HG02759 (cell line): Measurements from ENCODE around the gene PREB.

Experiments
- ATAC-seq: cut with Tn5 transposase; IDR thresholded peaks from one replicate; pipeline ENCODE4 v1.9.1; 2021; ENCODE audit warnings: mild to moderate bottlenecking, moderate library complexity; ENCODE audit not compliant: unreplicated experiment

The PREB gene

DNA sequence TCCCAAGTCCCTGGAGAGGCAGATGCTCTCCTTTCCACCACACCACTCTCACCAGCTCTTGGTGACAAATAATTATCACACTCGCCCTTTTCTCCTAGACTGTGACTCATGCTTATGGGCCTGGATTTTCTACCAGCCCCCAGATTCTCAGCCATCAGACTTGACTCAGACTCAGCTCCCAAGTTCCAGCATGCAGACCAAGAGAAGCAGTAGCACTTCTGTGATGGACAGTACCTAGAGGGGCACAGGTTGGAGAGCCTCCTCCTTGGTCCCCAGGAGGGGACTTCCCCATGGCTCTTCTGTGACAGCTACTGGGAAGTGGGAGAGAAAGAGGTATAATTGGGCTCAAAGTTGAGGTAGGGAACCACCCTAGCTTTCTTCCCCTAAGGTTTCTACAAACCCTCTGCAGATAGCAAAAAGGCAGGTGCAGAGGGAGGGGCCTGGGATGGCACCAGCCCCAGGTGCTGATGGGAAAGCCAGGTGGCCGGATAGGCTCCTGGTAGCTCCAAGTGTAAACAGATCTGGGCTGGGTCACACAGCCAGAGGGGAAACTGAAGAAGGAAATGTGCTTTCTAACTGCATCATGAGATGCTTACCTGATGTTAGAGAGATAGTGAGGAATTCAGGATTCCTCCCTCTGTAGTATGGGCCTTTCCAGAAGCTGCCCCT is 18.5 kb upstream of the PREB start:
- no peak for ATAC-seq

DNA sequence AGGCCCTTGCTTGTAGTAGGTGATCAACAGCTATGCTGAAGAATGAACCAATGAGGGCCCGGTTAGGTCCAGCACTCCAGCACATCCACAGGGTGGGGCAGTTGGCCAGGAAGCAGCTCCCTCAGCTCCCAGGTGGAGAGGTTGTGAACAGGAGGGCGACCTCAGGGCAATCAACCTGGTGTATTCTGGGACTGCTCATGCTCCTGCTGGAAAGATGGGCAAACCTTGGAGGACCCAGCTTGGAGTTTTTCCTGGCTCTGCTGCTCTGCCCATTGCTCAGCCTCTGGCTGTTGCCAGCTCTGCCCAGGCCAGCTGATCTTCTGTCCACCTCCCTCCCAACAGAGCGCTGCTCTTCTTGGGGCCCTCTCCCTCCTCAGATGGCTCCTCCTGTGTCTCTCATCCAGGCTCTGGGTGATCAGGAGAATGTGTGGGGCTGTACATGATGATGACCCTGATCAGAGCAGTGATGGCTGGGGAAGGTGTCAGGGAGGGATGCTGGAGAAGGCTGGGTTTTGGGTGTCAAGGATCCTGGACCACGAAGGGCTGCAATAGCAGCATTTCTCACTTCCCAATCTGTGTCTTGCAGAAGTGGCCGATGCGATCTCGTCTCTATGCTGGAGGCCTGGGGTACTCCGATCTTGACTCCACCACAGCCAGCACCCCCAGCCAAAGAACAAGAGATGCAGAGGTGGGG is 17.8 kb upstream of the PREB start:
- ATAC-seq, result no peak

GRCh38 chr2:27150639-27151230 is 16.3 kb upstream of the PREB start:
- ATAC-seq, result no peak

- ATAC-seq, result no peak
Observed at GRCh38 chr2:27149570-27150405, 15.4 kb upstream of the PREB start.

GRCh38 chr2:27148801-27149439 is 14.5 kb upstream of the PREB start, which contains the start of gene TCF23:
TCF23 (plus strand) TSS chr2:27149004; CDS start chr2:27149134, 130 bp downstream.
- no peak for ATAC-seq

GRCh38 chr2:27147935-27148334 is 13.5 kb upstream of the PREB start:
- ATAC-seq, result no peak

- ATAC-seq, result no peak
Observed at GRCh38 chr2:27145682-27146081, 11.2 kb upstream of the PREB start.

DNA sequence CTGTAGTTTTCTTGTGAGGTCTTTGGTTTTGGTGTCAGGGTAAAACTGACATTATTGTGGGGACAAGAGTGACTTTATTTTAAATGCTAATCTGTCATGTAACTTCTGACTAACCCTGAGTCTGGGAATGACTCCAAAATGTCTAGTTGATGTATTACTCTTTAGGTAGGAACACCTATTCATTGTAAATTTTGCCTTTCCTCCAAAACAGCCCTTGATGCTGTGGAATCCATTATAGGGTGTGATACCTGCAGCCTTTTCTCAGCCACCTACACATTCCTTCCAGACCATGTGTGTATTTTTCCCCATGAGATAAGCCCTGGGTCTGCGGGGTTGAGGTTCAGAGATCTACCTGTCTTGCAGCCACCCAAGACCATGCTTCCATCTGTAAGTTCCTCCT is 8.8 kb upstream of the PREB start:
- ATAC-seq, result no peak

GRCh38 chr2:27139310-27139709 is 4.9 kb upstream of the PREB start, which contains the start of gene PRR30:
PRR30 (minus strand) TSS chr2:27139410; CDS start chr2:27138329, 1,081 bp downstream.
- ATAC-seq, result no peak

- ATAC-seq, result no peak
Observed at GRCh38 chr2:27138111-27138510, 3.7 kb upstream of the PREB start.

DNA sequence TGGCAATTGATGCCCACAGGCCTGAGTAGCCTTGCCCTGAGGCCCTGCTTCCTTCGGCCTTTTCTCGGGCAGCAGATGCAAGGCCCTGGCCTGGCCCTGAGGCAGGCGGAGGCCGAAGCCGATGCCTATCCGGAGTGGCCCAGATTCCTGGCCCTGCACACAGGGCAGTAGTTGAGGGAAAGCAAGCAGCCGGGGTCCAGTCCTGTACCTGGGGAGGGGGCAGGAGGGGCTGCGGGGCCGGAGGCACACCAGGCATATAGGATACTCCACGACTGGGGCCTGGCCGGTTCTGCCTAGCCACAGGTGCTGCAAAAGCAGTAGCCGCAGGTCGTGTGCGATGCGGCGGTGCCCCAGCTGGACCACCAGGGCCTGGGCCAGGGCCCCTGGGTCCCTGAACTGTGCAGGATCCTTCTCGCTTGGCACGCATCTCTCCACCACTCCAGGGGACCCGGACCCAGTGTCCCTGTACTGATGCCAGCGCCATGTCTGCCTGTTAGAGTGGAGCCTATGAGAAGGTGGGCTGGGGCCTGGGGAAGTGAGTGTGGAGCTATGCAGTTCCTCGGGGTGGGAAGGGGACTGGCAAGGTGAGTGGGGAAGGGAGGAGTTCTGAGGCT is 3.0 kb upstream of the PREB start:
- ATAC-seq, result no peak

DNA sequence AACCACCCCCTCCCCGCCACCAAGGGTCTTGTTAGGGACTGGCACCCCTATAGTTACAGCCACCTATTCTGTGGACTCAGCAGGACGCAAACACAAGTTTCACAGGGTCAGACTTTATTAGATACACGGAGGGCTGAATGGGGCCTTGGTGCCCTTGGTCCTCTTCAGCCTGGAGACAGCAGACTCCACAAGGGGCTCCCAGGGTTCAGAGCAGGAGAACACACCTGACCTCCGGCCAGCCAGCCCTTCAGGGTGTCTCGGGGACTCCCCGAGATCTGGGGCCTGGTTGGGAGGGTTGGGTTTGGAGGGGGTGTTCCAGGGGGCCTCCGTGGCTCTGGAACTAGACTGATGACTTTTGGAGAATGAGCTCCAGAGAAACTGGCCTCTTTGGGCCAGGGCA is 2.3 kb upstream of the PREB start:
- ATAC-seq, result no peak

DNA sequence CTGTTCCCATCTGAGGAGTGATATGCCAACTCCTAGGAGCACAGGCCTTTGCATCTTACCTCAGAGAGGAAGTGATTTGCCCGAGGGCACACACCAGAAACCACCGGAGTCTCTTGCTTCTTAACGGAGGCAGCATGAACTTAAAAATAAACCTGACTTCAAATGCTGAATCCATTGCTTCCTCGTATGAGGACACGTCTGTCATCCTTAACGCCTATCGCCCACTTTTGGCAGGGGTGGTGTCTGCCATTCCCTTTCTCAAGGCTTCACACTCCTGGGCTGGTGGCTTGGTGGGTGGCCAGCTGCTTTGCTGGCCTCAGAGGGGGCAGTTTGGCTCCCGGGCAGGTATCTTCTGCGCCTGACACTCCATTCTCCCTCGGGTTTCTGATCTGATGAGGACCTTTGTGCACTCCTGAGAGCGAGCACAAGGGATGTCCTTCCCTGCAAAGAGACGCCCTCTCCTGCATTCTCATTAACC is 1.1 kb upstream of the PREB start:
- no peak for ATAC-seq

DNA sequence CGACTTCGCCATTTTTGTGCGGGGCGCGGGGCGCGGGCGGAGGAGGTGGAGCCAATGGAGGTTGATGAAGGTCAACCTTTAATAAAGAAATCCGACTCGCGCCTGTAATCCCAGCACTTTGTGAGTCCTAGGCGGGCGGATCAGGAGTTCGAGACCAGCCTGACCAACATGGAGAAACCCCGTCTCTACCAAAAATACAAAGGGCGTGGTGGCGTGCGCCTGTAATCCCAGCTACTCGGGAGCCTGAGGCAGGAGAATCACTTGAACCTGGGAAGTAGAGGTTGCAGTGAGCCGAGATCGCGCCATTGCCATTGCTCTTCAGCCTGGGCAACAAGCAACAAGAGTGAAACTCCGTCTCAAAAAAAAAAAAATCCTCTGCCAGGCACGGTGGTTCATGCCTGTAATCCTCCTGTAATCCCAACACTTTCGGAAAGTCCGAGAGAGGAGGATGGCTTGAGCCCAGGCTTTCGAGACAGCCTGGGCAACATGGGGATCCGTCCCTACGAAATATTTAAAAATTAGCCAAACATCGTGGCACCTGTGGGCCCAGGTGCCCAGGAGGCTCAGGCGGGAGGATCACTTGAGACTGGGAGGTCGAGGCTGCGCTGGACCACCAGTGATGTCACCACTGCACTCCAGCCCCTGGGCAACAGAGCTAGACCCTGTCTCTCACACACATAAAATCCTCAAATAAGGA is 493 bp upstream of the PREB start:
- no peak for ATAC-seq

GRCh38 chr2:27133195-27133875 is 1.1 kb downstream of the PREB start:
- ATAC-seq, result no peak

GRCh38 chr2:27131429-27131828 is 3.0 kb downstream of the PREB start:
- no peak for ATAC-seq

- no peak for ATAC-seq
Observed at GRCh38 chr2:27130396-27130795, 4.0 kb downstream of the PREB start.

DNA sequence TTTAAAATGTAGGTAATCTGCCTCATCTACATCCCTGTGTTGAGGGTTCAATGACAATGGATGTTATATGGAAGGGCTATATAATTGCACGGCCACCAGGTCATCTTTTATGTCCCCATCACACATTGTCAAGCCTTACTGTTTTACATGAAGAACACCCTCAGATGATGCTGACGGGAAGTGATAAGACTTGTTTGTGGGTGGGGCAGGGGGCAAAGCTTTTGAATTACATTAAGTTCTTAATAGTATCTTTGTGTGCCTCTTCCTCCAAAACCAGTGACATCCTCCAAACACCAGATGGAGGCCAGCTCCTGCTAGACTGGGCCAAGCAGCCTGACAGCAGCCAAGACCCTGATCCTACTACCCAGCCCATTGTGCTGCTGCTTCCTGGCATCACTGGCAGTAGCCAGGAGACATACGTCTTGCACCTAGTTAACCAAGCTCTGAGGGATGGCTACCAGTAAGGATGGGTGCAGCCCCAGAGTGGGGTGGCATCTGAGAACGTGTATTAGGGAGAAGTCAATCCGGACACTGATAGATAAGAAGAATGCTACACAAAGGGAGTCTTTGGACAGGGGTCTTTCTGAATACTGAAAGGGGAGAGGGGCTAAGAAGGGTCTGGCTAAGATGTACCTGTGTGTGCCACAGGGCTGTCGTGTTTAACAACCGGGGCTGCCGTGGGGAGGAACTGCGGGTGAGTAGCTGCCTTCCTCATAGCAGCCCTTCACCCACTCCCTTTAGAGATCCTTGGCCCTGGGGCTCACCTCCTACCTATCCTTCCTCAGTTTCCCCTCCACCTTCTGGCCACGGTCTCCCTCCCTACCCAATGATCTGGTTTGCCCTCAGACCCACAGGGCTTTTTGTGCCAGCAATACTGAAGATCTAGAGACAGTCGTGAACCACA is 5.5 kb downstream of the PREB start:
- ATAC-seq, result no peak
